ENCODE results near the gene SMARCA5.

DNA sequence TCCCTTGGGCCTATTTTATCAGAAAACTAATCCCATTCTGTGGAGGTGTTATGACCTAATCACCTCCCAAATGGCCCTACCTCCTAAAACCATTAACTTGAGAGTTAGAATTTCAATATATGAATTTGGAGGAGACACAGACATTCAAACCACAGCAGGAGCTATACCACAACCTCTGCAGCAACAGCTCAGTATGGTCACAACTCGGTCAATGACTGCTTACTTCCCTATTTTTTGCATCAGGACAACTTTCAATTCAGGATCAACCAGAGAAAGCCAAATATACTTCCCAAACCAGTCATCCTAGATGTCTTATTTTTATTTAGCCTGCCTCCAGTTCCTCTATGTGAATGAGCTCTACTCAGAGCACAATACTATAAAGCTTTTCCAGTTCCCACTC lies 11.3 kb upstream of the SMARCA5 start:
- TF ChIP-seq, protein P1, sequence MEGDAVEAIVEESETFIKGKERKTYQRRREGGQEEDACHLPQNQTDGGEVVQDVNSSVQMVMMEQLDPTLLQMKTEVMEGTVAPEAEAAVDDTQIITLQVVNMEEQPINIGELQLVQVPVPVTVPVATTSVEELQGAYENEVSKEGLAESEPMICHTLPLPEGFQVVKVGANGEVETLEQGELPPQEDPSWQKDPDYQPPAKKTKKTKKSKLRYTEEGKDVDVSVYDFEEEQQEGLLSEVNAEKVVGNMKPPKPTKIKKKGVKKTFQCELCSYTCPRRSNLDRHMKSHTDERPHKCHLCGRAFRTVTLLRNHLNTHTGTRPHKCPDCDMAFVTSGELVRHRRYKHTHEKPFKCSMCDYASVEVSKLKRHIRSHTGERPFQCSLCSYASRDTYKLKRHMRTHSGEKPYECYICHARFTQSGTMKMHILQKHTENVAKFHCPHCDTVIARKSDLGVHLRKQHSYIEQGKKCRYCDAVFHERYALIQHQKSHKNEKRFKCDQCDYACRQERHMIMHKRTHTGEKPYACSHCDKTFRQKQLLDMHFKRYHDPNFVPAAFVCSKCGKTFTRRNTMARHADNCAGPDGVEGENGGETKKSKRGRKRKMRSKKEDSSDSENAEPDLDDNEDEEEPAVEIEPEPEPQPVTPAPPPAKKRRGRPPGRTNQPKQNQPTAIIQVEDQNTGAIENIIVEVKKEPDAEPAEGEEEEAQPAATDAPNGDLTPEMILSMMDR (IDR thresholded peaks at IDR 0.05; ENCODE audit: low read depth, low read length) = no peak
- TF ChIP-seq POLR2A (IDR thresholded peaks at IDR 0.05; ENCODE audit: extremely low read depth, insufficient read length) = no peak
- TF ChIP-seq, protein P2, sequence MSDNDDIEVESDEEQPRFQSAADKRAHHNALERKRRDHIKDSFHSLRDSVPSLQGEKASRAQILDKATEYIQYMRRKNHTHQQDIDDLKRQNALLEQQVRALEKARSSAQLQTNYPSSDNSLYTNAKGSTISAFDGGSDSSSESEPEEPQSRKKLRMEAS (IDR thresholded peaks at IDR 0.05; ENCODE audit: low read depth, low read length) = no peak
